Measurements from ENCODE around the gene LMOD2. TPM values are rescaled to one million over a fixed set of nuclear protein-coding genes. Genes with fewer than 3 reads are reported as not detected.

The LMOD2 gene
- total RNA-seq, 1 experiment from 2014 or later = not detected

GRCh38 chr7:123673137-123673732 lies 17.6 kb downstream of the LMOD2 start:
- DNase-seq (ENCODE audit: low read depth) = no peak

GRCh38 chr7:123673752-123674398 lies 18.2 kb downstream of the LMOD2 start:
- no peak for DNase-seq (ENCODE audit: low read depth)

GRCh38 chr7:123674399-123675180 lies 18.9 kb downstream of the LMOD2 start:
- DNase-seq (ENCODE audit: low read depth) = no peak

- DNase-seq (ENCODE audit: low read depth) = no peak
These were observed 19.5 kb downstream of the LMOD2 start for GRCh38 chr7:123675181-123675473.

GRCh38 chr7:123677061-123677715 lies 21.5 kb downstream of the LMOD2 start:
- DNase-seq (ENCODE audit: low read depth) = no peak

- no peak for DNase-seq (ENCODE audit: low read depth)
These were observed 23.9 kb downstream of the LMOD2 start for GRCh38 chr7:123679614-123680013.

- DNase-seq (ENCODE audit: low read depth) = no peak
These were observed 24.9 kb downstream of the LMOD2 start for GRCh38 chr7:123680580-123680979.

- DNase-seq (ENCODE audit: low read depth) = no peak
These were observed 25.9 kb downstream of the LMOD2 start for GRCh38 chr7:123681561-123681960.

GRCh38 chr7:123682690-123683089 lies 27.0 kb downstream of the LMOD2 start:
- peak; percentile 56 for DNase-seq (ENCODE audit: low read depth)

- no peak for DNase-seq (ENCODE audit: low read depth)
These were observed 31.5 kb downstream of the LMOD2 start for GRCh38 chr7:123687161-123687560.

GRCh38 chr7:123687727-123688126 lies 32.1 kb downstream of the LMOD2 start:
- no peak for DNase-seq (ENCODE audit: low read depth)

GRCh38 chr7:123689250-123689649 lies 33.6 kb downstream of the LMOD2 start:
- DNase-seq (ENCODE audit: low read depth) = no peak

GRCh38 chr7:123690550-123690949 lies 34.9 kb downstream of the LMOD2 start:
- no peak for DNase-seq (ENCODE audit: low read depth)

- no peak for DNase-seq (ENCODE audit: low read depth)
These were observed 36.8 kb downstream of the LMOD2 start for GRCh38 chr7:123692471-123692877.

- DNase-seq (ENCODE audit: low read depth) = no peak
These were observed 40.4 kb downstream of the LMOD2 start for GRCh38 chr7:123695944-123696677.

GRCh38 chr7:123705211-123705901 lies 49.7 kb downstream of the LMOD2 start:
- no peak for DNase-seq (ENCODE audit: low read depth)

- no peak for DNase-seq (ENCODE audit: low read depth)
These were observed 53.9 kb downstream of the LMOD2 start for GRCh38 chr7:123709525-123709924.

GRCh38 chr7:123710683-123711082 lies 55.0 kb downstream of the LMOD2 start:
- DNase-seq (ENCODE audit: low read depth) = no peak

GRCh38 chr7:123711832-123712293 lies 56.2 kb downstream of the LMOD2 start:
- no peak for DNase-seq (ENCODE audit: low read depth)

GRCh38 chr7:123712619-123713018 lies 57.0 kb downstream of the LMOD2 start:
- peak; percentile 48 for DNase-seq (ENCODE audit: low read depth)

All from RPMI7951 (cell line).